AG09319 (cell line): ENCODE data around the gene ADGRL3.

ENCODE experiments used
- DNase-seq: peaks from one replicate; pipeline ENCODE4 v3.0.0-alpha.2; 2010; ENCODE audit warnings: low read depth; ENCODE audit errors: extremely low read depth
- TF ChIP-seq, protein P1 (sequence below): IDR thresholded peaks from 2 replicates; pipeline ENCODE4 v1.5.1; 2011; ENCODE audit warnings: low read depth, mild to moderate bottlenecking, inconsistent platforms, low read length, moderate library complexity

ADGRL3 gene

DNA sequence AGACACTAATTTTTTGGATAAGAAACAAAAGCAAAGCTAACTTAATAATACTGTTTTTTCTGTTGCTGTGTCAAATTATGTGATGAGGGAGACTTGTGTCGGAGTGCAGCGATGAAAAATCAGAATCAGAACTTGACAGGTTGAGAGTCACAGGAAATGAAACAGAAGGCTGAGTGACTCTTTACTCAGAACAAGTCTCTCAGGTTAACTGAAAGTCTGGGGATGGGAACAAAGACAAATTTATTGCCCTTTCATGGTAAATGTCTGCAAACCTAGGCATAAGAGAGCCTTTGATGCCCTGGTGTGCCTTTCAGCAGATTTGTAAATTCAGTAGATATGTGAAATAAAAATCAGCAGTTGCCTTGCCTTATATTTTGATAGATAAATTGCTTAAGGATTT is 96.0 kb downstream of the ADGRL3 start:
- DNase-seq, result no peak

DNA sequence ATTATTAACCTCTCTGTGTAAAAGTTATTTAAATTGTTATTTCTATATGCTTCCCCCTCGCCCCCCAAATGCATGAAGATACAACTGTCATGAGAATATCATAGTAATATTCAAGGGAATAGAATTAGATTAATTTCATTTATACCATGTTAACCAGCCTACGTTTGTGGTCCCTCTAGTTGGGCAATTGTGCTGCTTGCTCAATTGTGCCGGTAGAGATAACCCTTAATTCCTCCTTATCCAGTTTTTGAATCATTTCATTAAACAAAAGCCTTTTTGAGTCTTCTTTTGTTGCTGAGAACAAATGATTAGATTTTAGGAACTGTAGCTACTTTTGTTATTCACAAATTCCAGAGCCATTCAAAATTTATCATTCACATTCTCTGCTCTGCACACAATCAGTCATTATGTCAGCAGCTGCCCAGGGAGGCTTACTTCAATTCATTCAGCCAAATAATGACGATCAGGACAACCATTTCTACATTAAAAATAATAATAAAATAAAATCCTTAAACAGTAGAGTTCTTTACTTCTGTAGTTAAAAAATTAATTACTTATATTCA is 98.1 kb downstream of the ADGRL3 start:
- DNase-seq, result no peak
- TF ChIP-seq, protein P1, sequence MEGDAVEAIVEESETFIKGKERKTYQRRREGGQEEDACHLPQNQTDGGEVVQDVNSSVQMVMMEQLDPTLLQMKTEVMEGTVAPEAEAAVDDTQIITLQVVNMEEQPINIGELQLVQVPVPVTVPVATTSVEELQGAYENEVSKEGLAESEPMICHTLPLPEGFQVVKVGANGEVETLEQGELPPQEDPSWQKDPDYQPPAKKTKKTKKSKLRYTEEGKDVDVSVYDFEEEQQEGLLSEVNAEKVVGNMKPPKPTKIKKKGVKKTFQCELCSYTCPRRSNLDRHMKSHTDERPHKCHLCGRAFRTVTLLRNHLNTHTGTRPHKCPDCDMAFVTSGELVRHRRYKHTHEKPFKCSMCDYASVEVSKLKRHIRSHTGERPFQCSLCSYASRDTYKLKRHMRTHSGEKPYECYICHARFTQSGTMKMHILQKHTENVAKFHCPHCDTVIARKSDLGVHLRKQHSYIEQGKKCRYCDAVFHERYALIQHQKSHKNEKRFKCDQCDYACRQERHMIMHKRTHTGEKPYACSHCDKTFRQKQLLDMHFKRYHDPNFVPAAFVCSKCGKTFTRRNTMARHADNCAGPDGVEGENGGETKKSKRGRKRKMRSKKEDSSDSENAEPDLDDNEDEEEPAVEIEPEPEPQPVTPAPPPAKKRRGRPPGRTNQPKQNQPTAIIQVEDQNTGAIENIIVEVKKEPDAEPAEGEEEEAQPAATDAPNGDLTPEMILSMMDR, result no peak

More for the DNA sequence above, 96.0 kb downstream of the ADGRL3 start:
- TF ChIP-seq, protein P1, result no peak

GRCh38 chr4:61299316-61299715 is 99.2 kb downstream of the ADGRL3 start:
- DNase-seq, result no peak

DNA sequence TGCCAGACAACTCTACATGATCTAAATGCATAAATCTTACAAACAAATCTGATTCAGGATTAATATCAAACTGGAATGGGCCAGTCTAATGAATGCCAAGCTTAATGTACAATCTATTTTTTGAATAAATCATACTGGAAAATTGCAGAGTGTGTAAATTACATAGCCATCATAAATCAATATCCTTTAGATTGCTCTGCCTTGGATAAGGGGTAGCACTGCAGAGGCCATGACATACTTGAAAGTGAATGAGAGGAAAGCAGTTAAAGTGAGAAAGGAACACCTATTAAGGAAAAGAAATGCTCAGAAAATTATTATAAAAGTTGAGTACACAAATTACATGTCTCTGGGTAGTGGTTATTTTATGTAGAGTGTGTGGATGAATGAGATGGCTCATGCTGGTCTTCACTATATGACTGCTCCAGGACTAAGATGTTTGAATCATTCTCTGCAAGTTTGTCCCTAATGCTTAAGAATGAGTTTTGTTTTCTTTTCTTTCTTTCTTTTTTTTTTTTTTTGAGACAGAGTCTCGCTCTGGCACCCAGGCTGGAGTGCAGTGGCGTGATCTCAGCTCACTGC is 100.2 kb downstream of the ADGRL3 start:
- DNase-seq, result no peak
- TF ChIP-seq, protein P1, result no peak

More at GRCh38 chr4:61299316-61299715, 99.2 kb downstream of the ADGRL3 start:
- TF ChIP-seq, protein P1, result no peak

GRCh38 chr4:61301271-61301670 is 101.1 kb downstream of the ADGRL3 start:
- no peak for DNase-seq
- TF ChIP-seq, protein P1, result no peak

DNA sequence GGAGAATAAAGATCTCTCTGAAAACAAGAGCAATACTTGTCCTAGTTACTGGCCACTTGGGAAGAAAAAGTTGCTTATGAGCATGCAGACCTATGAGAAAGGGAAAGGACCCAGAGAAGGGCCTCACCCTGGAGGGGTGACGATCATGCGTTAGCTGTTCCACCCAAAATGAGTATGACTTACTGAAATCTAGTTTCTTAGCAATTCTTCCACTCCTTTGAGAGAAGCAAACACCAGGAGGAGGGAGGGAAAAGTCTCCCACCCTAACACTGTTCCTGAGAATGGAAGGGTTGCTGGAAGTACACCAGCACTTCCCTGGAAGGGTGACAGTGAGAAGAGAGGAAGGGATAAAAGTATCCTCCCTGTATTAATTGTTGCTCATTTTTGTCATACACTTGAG is 107.9 kb downstream of the ADGRL3 start:
- DNase-seq, result no peak

GRCh38 chr4:61309616-61310015 is 109.5 kb downstream of the ADGRL3 start:
- TF ChIP-seq, protein P1, result no peak
- no peak for DNase-seq

More for the DNA sequence above, 107.9 kb downstream of the ADGRL3 start:
- TF ChIP-seq, protein P1, result no peak
